CD4-positive, alpha-beta T cell treated with Interleukin-17A for 1 hour (primary cell): ENCODE measurements around the gene EXOC3L4.

Experiments used
- DNase-seq: peaks from one replicate; pipeline ENCODE4 v3.0.0-alpha.2; 2020

The EXOC3L4 gene

DNA sequence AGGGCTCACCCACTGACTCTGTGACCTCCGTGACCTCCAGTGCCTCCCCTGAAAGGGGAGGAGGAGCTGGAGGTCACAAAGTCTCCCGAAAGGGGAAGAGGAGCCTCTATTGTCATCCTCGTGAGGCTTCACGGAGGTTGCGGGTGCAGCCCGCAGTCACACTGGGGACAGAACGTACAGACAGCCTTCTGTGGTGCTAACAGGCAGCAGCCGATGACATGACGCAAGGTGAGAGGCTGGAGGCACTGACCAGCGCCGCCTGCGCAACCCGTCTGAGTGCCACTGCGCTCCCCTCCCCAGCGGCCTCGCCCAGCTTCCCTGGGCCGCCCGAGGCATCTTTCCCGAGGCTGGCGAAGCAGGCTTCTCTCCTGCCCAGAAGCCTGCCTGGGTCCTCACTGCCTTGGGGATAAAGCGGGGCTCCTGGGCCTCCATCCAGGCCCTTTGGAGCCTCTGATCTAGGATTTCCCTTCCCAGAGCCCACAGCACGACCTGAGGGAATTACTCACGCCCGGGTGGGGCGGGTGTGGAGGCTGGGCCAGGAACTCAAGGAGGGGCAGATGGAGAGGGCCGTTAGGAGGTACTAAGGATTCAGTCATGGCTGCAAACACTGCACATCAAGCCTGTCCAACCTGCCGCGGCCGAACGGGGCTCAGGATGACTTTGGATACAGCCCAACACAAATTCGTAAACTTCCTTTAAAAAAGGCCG, 22.8 kb upstream of the EXOC3L4 start:
- no peak for DNase-seq

DNA sequence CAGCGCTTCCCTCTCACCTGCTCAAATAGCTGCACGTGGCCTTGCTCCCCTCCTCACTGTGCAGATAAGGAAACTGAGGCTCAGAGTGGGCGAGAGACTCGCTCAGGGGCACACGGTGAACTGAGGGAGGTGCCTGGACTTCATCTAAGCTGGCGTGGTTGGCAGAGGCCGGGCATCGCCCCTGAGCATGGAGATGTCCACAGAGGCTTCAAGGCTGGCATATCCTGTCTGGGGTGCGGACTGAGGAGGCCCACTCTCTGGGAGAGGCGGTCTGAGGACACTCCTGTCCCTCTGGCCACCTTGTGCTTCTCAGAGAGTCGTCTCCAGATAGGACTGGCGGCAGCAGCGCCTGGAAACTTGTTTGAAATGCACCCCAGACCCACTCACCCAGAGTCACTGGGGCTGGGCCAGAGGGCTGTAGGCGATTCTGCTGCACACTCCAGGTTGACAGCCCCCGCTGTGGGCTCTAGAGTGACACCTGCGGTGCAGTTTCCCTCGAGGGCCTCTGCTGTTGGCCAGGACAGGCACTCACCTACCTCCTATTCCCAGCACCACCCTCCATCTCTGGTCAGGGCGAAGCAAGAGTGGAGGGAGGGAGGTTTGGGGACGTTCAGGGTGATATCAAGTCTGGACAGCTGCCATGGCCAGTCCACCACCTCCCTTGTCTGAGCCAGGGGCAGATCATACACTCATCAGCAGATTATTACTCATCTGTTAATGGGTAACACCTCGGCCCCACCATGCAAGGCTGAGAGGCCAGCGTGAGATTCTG, 21.7 kb upstream of the EXOC3L4 start:
- no peak for DNase-seq

DNA sequence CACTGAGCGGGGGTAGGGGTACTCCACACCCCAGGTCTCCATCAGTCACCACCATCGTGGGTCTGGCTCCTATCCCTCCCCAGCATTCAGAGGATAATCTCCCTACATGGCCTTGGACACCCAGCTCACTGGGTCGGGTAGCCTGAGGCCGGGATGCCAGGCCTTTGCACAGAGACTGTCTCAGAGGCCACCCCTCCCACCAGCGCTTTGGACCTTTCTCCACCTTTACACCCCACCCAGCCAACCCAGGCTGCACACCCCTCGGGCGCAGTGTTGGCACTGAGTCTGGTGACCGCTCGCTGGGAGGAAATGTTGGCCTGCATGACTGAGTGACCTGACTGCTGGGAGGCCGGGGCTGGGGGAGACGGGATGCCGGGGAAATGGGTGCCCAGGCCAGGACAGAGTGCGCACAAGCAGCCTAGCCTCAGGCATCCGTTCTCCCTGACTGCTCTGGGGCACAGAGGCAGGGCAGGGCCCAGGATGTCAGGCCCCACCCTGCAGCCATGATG, 21.1 kb upstream of the EXOC3L4 start:
- no peak for DNase-seq

DNA sequence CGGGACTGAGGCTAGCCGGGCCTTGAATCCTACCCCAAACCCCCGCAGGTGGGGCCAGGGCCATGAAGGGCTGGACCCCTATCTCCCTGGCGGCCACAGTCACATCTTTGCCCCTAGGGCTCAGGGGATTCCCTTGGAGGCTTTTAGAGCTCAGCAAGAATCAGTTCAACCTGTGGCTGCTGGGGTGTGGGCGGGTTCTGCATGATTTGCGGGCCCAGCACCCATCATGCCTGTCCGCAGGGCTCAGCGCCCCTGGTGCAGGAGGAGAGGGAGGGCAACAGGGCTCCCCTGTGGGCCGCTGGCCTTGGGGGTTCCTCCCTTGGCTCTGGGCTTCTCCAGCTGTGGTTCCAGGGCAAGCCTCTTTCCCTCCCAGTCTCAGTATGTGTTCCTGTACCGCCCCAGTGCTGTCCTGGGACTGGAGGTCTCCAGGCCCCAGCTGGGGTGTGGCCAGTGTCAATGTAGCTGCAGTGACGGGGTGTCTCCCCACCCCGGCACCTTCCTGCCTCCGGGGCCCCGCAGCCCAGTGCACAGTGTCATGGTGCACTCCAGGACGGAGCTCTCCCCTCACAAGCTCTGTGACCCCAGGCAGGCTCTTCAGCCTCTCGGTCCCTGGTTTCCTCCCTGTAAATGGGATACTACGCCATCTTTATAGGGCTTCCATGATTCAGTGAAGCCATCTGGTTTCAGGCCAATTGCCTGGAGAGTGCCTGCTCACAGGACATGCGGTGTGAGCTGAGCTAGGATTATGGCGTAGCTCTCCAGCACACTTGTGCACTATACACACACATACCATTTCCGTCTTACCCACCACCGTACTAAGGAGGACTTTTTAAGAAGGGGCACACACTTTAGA, 20.4 kb upstream of the EXOC3L4 start:
- DNase-seq: no peak

DNA sequence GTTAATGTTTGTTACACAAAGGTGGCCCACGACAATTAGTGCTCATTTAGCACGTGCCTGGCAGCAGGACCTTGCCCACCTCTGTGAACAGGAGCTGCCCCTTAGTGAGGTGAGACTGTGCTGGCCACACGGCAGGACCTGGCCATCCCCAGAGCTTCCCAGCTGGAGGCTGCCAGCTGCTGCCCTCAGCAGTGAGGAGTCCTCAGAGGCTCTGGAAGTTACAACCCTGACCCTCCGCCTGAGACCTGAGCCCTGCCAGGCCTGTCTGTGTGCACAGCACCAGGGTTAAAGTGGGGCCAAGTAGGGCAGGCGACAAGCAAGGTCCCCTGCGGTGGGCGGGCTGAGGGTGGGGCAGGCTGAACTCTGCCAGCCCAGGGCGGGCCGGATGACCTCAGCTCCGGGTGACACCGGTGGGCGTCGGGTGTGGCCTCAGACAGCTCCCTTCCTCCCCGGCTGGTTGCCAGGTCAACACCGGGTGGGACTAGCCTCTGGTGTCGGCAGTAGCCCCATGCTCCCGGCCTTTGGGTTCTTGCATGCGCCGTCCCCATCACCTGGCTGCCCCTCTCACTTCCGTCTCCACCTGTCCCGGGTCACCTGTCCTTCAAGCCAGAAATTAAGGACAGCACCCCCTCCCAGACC, 19.7 kb upstream of the EXOC3L4 start:
- DNase-seq: peak; percentile 25

DNA sequence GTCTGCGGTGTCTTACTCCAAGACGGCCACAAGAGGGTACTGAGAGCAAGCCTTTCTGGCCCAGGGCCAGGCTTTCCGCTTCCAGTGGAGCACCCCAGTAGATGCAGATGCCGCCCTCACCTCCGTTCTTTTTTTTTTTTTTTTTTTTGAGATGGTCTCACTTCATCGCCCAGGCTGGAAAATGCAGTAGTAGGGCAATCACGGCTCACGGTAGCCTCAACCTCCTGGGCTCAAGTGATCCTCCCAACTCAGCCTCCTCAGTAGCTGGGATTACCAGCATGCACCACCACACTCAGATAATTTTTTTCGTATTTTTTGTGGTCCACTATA, 16.1 kb upstream of the EXOC3L4 start:
- DNase-seq: peak; percentile 83

DNA sequence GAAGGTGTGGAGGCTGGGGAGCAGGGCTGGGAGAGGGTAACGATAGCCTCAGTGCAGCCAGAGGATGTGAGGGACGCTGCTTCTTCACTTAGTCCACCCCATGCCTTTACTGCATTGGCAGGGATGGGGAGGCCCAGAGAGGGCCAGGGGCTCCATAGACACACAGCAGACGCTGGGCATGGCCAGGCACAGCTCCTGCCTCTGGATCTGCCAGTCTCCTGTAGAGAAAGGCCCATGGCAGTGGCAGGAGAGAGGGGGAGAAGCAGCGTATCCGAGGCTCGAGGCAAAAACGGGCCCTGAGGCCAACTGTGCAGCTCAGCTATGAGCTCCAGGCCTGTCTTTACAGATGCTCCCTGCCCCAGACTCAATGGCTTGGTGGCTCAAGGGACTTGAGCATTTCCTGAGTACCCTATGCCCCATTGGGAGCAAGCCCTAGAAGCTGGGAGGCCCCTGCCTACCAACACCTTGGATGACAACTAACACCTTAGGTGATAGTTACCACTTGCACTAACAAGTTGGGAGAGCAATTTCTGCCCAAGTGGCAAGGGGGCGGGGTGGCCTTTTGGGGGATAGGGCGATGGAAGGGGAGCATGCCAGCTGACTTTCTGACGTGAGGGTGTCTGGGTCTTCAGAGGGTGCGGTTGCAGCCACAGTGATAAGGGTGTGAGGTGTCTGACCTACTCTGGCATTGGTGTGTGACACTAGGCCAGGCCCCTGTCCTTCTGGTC, 15.5 kb upstream of the EXOC3L4 start:
- no peak for DNase-seq

DNA sequence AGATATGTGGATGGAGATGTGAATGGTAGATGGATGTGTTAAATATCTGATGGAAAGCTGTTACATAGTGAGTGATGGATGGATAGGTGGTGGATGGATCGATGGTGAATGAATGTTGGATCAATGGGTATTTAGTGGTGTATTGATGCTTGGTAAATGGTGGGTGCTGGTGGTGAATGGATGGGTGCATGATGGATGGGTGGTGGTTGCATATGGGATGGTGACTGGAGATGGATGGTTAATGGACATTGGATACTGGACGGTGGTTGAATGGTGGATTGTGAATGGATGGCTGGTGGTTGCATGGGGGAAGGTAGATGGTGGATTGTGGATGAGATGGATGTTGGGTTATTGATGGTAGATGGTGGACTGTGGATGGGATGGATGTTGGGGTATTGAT, 12.6 kb upstream of the EXOC3L4 start:
- DNase-seq: no peak

DNA sequence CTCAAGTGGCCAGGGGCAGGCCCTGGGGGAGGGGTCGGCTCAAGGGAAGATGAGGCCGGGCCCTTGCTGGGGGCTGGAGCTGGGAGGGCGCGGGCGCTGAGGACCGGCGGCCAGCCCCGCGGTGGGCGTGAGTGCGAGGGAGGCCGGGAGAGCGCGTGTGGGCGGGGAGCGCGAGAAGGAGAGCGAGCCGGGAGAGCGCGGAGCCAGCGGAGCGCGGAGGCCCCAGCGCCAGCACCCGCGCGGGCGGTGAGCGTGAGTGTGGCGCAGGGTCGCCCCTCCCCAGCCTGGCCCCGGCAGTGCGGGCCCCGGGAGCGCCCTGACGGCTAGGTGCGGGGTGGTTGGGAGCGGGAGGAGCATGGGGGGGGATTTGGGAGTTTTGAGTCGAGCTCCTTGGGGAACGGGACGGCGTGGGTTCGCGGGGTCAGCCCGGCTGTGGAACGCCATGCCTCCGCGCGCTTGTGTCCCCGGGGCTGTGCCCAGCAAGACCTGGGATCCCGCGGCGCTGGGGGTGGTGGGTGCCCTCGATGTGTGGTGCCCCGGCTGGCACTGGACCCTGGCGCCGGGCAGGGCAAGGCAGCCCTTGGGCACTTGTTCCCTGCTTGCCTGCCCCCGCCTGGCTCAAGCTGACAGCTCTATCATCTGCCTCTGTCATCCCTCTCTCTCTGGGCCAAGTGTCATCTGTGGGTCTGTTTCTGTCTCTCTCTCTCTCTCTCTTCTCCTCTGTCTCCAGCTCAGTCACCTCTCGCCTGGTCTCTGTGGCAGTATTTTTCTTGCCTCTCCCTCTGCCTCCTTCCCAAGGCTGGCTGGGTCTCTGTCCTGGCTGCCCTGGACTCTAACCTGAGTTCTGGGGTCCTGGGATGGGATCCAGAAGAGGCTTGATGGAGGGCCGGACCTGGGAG, 10.3 kb upstream of the EXOC3L4 start, which contains the start of gene LBHD2:
TSS of gene LBHD2 (plus strand) at position 190 of the 899 bp plus-strand sequence. CDS start 1,803 bp downstream, outside the sequence.
- DNase-seq: no peak

DNA sequence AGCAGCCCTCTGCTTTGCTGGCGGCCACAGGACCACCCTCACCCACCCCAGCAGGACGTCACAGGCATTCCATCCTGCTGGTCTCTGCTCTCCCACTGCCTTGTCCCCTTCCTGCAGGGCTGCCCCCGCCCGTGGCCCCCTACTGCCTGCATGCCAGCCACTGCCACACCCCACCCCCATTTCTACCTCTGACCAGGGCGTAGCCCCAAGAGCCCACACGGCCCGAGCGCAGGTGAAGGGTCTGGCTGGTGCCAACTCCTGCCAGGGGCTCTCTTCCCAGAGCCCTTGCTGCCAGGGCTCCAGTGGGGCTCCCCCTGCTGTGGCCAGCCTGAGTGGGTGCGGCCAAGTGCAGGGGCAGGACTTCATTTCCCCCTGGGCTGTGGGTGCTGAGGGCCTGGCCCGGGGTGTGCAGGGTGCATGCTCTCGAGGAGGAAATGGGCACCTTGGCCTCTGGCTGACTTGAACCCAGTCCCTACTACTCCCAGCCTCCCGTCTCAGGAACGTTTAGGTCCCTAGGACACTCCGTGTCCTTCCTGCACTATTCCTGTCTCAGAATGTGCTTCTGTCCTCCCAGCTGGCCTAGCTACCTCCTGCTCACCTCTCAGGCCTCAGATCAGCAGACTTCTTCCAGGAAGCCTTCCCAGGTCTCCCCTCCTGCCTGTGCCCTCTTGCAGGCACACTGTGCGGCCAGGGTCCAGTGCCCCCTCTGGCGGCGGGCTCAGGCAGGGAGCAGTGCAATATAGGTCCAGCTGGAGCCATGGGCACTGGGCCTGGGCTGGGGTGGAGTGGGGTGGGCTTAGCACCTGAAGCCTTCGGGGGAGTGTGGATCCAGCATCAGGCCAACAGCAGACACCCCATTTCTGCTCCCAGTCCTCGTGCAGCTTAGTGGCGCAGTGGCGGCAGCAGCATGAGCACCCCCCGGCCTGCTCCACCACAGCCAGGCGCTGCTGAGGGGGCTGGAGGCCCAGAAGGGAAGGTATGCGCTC, 9.1 kb upstream of the EXOC3L4 start:
- DNase-seq: no peak

DNA sequence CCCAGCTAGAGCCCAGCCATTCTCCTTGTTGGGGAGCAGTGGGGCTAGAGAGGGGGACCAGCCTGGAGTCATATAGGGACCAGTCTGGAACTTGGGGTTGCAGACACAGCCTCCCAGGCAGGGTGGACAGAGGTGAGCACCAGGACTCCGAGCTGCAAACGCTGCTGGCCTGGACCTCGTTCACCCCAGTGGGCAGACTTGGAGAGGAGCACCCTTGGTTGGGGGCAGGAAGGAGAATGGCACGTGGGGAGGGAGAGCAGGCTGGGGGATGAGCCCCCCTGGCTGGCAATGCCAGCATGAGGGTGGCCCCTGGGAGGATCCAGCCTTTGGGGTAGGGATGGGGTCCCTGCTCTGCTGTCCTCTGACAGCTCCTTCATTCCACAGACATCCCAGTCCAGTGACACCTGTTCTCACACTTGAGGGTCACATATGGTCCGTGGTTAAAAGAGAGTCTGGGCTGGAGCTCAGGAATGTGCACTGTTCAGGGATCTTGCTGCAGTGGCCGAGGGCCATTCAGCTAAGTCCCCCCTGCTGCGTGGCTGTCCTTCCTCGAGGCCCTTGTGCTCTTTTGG, 7.7 kb upstream of the EXOC3L4 start:
- no peak for DNase-seq

DNA sequence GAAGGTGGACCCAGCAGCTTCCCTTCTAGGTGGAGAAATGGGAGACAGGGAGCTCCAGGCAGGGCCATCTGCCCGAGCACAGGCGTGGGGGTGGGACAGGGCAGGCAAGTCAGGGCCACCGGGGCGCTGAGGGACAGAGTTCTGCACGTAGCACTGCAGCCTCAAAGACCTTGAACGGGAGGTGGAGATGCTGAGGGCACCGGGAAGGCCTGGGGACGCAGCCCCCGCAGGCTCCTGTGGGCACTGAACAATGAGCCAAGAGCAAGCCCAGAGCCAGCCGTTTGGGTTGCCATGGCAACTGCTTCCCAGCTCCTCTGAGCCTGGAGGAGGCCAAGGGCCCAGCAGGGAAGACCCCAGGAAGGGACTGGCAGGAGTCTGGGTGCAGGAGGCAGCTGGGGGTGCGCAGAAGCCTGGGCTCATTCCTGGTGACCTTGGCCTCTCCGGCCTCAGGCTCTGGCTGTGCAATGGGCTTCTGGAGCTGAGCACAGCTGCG, 7.1 kb upstream of the EXOC3L4 start:
- no peak for DNase-seq

DNA sequence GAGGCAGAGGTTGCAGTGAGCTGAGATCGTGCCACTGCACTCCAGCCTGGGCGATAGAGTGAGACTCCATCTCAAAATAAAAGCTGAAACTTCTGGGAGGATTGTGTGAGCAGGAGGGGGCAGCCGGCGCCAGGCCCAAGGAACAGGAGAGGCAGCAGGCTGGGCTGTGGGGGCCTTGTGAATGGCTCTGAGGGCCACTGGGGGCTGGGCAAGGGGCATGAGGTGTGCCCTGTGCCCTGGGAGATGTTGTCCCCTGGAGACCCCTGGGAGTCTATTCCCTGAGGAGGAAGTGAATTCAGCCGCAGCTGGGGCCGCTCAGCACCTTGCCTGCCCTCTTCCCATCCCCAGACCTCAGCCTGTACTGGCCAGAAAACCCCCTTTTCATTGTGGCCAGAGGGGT, 5.6 kb upstream of the EXOC3L4 start:
- no peak for DNase-seq

DNA sequence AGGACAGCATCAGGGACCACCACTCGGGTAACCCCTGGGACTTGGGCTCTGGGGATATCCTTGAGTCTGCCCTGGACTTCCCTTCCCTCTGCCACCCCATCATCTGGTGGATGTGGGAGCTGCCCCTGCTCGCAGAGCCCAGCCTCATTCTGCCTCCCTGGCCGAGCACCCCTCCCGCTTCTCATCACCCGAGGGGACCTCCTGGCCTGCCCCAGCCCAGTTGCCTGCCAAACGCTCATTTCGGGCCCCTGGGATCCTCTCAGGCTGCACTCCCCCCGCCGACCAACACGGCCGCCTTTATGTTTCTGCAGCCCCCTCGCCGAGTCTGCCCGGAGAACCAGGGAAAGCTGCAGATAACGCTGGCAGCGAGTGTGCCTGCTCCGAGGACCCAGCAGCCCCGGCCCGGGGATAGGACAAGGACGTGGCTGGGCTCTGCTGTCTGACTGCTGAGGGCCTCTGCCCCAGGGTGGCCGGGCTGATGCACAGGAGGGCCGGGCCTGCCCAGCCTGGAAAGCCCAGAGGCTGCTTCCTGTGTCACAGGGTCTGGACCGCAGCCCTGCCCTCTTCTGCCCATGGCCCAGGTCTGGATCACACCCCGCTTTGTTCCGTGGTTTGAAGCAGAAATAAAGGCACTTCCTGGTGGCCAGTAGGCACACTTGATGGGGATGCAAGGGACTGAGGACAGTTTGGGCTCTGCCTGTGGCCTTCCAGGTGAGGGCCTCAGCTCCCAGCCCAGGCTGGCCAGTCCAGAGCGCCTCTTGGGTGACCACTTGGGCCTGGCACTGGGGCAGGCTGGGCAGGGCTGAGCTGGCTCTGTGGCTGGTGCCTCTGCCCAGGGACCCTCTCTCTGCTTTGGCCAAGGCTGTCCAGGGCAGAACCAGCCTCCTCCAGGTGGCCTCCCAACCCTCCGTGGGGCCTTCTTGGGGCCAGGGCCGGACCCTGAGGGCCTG, 4.9 kb upstream of the EXOC3L4 start:
- no peak for DNase-seq

DNA sequence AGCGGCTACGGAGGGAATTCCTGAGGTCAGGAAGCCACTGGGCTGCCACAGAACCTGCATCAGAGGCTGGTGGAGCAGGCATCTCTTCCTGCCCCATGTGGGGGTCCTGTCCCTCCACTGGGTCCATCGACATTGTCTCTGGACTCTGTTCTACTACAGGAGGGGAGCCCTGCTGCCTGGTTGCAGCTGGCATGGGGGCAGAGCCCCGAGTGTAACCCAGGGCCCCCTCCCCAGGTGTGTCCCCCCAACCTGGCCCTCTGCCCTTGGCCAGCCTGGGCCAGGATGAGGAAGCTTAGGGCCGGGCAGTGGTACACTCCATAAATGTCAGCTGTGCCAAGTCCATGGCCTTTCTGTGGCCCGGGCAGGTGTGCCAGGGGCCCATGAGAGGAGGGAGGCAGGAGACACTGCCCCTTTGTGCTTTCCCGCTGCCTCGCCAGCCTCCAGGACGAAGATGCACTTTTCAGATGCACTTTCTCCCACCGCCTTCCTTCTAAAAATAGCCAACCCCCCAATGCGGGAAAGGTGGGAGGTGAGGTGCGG, 4.0 kb upstream of the EXOC3L4 start:
- DNase-seq: no peak

DNA sequence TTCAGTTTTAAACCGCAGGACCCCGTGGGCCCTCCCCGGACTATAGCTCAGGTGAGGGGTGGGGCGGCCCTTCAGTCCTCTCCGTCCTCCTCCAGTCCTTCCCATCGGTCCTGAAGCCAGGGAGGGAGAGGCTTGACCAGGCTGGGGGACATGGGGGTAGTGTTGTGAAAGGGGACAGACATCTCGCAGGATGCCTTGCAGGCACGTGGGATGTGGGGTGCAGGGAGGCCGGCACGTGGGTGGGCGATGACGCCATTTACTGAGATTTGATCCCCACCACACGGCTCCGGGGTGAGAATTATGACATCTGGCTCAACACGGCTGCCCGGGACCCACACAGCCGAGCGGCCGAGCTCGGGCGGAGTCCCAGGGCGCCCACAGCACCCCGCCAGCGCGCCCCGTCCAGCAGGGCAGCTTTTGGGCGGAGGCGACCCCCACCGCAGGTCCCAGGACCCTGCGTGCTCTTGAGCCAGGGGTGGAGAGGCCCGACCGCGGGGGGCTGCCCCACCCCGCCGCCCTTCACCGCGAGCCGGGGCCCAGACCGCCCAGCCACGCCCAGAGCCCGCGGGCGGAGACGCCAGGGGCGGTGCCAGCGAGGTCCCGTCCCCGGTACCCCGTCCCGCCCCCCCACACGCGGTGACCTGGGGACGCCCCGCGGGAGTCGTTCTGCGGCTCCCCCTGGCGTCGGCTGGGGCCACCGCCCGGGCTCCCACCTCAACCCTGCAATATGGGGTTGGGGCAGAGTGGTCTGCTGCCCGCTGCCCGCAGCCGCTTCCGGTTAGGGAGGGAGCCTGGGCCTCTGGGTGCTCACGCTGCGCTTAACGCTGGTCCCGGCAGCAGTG, 3.3 kb upstream of the EXOC3L4 start:
- DNase-seq: peak; percentile 78

DNA sequence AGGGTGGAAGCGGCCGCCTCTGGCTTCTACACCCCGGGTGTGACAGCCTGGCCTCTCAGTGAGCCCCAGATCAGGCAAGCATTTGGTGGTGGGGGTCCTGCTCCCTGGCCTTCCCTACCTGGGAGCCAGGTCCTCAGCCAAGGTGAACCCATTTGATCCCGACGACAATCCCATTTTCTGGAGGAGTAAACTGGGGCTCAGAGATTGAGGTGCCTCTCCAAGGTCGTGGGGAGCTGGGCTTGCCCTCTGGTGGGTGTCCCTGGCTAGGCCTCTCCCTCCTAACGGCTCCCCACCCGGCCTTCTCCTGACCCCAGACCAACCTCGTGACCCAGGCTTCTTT, 2.7 kb upstream of the EXOC3L4 start:
- DNase-seq: no peak
